ENCODE data around the gene TM9SF1.

Gene TM9SF1

GRCh38 chr14:24179961-24180796 lies 15.1 kb downstream of the TM9SF1 start:
- DNase-seq (ENCODE audit: low read depth): no peak
- no peak overlapping the region for H3K4me3 ChIP-seq (ENCODE audit: low read depth, low read length)
- TF ChIP-seq CTCF (IDR thresholded peaks at IDR 0.05; ENCODE audit: insufficient read depth, low read depth, low read length, missing control alignments): no peak

- no peak overlapping the region for H3K4me3 ChIP-seq (ENCODE audit: low read depth, low read length)
- no peak for TF ChIP-seq CTCF (IDR thresholded peaks at IDR 0.05; ENCODE audit: insufficient read depth, low read depth, low read length, missing control alignments)
- no peak for DNase-seq (ENCODE audit: low read depth)
Observed at GRCh38 chr14:24179294-24179960, 15.8 kb downstream of the TM9SF1 start.

GRCh38 chr14:24178399-24179178 lies 16.7 kb downstream of the TM9SF1 start:
- TF ChIP-seq CTCF (IDR thresholded peaks at IDR 0.05; ENCODE audit: insufficient read depth, low read depth, low read length, missing control alignments): no peak
- no peak for DNase-seq (ENCODE audit: low read depth)
- no peak overlapping the region for H3K4me3 ChIP-seq (ENCODE audit: low read depth, low read length)

- TF ChIP-seq CTCF (IDR thresholded peaks at IDR 0.05; ENCODE audit: insufficient read depth, low read depth, low read length, missing control alignments): no peak
- DNase-seq (ENCODE audit: low read depth): no peak
- H3K4me3 ChIP-seq (ENCODE audit: low read depth, low read length): no peak overlapping the region
Observed at GRCh38 chr14:24177891-24178290, 17.4 kb downstream of the TM9SF1 start.

GRCh38 chr14:24177041-24177825 lies 18.0 kb downstream of the TM9SF1 start:
- H3K4me3 ChIP-seq (ENCODE audit: low read depth, low read length): no peak overlapping the region
- DNase-seq (ENCODE audit: low read depth): no peak
- TF ChIP-seq CTCF (IDR thresholded peaks at IDR 0.05; ENCODE audit: insufficient read depth, low read depth, low read length, missing control alignments): no peak

GRCh38 chr14:24176599-24176998 lies 18.6 kb downstream of the TM9SF1 start:
- no peak for DNase-seq (ENCODE audit: low read depth)
- TF ChIP-seq CTCF (IDR thresholded peaks at IDR 0.05; ENCODE audit: insufficient read depth, low read depth, low read length, missing control alignments): no peak
- H3K4me3 ChIP-seq (ENCODE audit: low read depth, low read length): no peak overlapping the region

Data from GM12865 (cell line).